K562 (cell line): ENCODE data around the gene ADD1. TPM values are rescaled to one million over a fixed set of nuclear protein-coding genes. Genes with fewer than 3 reads are reported as not detected.

Source experiments
- ATAC-seq: fragments of 200-7000 bp; cut with Tn5 transposase; 3 replicates; pipeline ENCODE4 v1.9.1; 2020; ENCODE audit warnings: moderate library complexity
- BruUV-seq: library from RNA; stranded (reverse); fragments of 400-500 nt; replicated peaks from 2 replicates; lab custom pipeline; 2021; lab: Mats Ljungman, UMichigan
- CTCF ChIA-PET: fragments of 300-600 bp; formaldehyde crosslinking; extraction: SDS; loops from one replicate; lab custom pipeline; 2021; ENCODE audit warnings: low intra/inter-chr PET ratio; lab: Yijun Ruan, JAX
- POLR2A ChIA-PET: fragments of 300-600, 350-650 bp; sonication (Branson Sonifier 250); formaldehyde crosslinking; extraction: SDS; loops from one replicate; lab custom pipeline; 2021; ENCODE audit warnings: antibody characterized with exemption, inconsistent platforms; lab: Yijun Ruan, JAX
- DNase-seq, 4 experiments: peaks; one replicate each; pipeline versions ENCODE4 v3.0.0 to v3.0.0-alpha.2; 2011 to 2018; ENCODE audit warnings: low spot score in 3 of 4, mixed read lengths in 3 of 4; ENCODE audit errors: extremely low read depth in 1 of 4
- FAIRE-seq: peaks from 2 replicates; lab custom pipeline; 2011; peaks lifted over from hg19 to GRCh38; lab: Jason Lieb, UNC
- H2AFZ ChIP-seq: 2 replicates; pipeline ENCODE4 v1.6.0; 2011; ENCODE audit warnings: low read depth, low read length, control low read depth, inconsistent platforms
- H3K27ac ChIP-seq: fragments of 200-600 bp; 3 replicates; pipeline ENCODE4 v1.8.0; 2011; ENCODE audit warnings: low read depth, mild to moderate bottlenecking, control low read depth, inconsistent platforms, low read length, moderate library complexity, mixed read lengths; ENCODE audit errors: extremely low read depth
- H3K27me3 ChIP-seq, 2 experiments: fragments of 300-600 bp in 1 of 2; 2 replicates in 1 of 2; 3 replicates in 1 of 2; pipeline versions ENCODE4 v1.6.0 to v1.8.0; 2011; ENCODE audit warnings: inconsistent platforms in 2 of 2, low read length in 2 of 2, mild to moderate bottlenecking in 1 of 2, mixed read lengths in 1 of 2, moderate library complexity in 1 of 2; ENCODE audit not compliant: control insufficient read depth in 2 of 2, insufficient read depth in 2 of 2
- H3K36me3 ChIP-seq: fragments of 300-600 bp; 3 replicates; pipeline ENCODE4 v1.8.0; 2011; ENCODE audit warnings: mild to moderate bottlenecking, low read length, inconsistent platforms; ENCODE audit not compliant: control insufficient read depth, insufficient read depth
- H3K4me1 ChIP-seq, 2 experiments: fragments of 200-600 bp in 1 of 2; replicated peaks in 1 of 2; 2 replicates in 1 of 2; 3 replicates in 1 of 2; pipeline versions ENCODE4 v1.5.1 to v1.8.0; 2011; ENCODE audit warnings: inconsistent platforms in 2 of 2, low read length in 2 of 2, mild to moderate bottlenecking in 1 of 2, mixed read lengths in 1 of 2, moderate library complexity in 1 of 2; ENCODE audit not compliant: control insufficient read depth in 2 of 2, insufficient read depth in 2 of 2
- H3K4me2 ChIP-seq: 2 replicates; pipeline ENCODE4 v1.6.1; 2011; ENCODE audit warnings: low read length, control low read depth, inconsistent platforms, mixed read lengths; ENCODE audit not compliant: insufficient read depth
- H3K4me3 ChIP-seq: fragments of 200-600 bp; sonication (generic), shearing (Covaris generic); 2 replicates; pipeline ENCODE4 v1.5.1; 2016; ENCODE audit warnings: control low read depth, inconsistent platforms
- H3K79me2 ChIP-seq: fragments of 200-600 bp; 3 replicates; pipeline ENCODE4 v1.8.0; 2011; ENCODE audit warnings: low read length, inconsistent platforms; ENCODE audit not compliant: control insufficient read depth, insufficient read depth
- H3K9ac ChIP-seq, 2 experiments: 2 replicates each; pipeline versions ENCODE4 v1.6.0 to v1.6.1; 2011; ENCODE audit warnings: low read depth in 2 of 2, low read length in 2 of 2, control low read depth in 1 of 2, inconsistent platforms in 1 of 2, mild to moderate bottlenecking in 1 of 2, mixed read lengths in 1 of 2; ENCODE audit not compliant: insufficient read depth in 1 of 2
- H3K9me1 ChIP-seq: one replicate; pipeline ENCODE4 v1.6.0; 2011; ENCODE audit warnings: inconsistent platforms, mild to moderate bottlenecking, low read length, moderate library complexity; ENCODE audit not compliant: control insufficient read depth, insufficient read depth
- H3K9me3 ChIP-seq: replicated peaks from 2 replicates; pipeline ENCODE4 v1.5.1; 2011; ENCODE audit warnings: low read depth, low read length, inconsistent platforms; ENCODE audit not compliant: control insufficient read depth, insufficient read depth
- H4K20me1 ChIP-seq: replicated peaks from 2 replicates; pipeline ENCODE4 v1.6.1; 2011; ENCODE audit warnings: low read length, inconsistent platforms, mixed read lengths; ENCODE audit not compliant: control insufficient read depth, insufficient read depth
- BHLHE40 ChIP-seq: IDR thresholded peaks from 2 replicates; pipeline ENCODE4 v1.6.1; 2011; ENCODE audit warnings: low read length, improper control_type of control experiment
- CCAR2 ChIP-seq: fragments of 200-400 bp; formaldehyde crosslinking; IDR thresholded peaks from 2 replicates; pipeline ENCODE4 v1.6.1; 2017; ENCODE audit warnings: mild to moderate bottlenecking, low read depth, low read length
- CREM ChIP-seq: IDR thresholded peaks from 2 replicates; pipeline ENCODE4 v1.6.1; 2014; ENCODE audit warnings: antibody characterized with exemption, low read depth
- FOSL1 ChIP-seq: fragments of 200-800 bp; sonication (Bioruptor generic); conservative IDR thresholded peaks from 2 replicates; pipeline ENCODE4 v1.6.1; 2016; ENCODE audit warnings: missing genetic modification characterization, missing compliant biosample characterization
- FOXA3 ChIP-seq, 2 experiments: fragments of 450-650 bp in 1 of 2; sonication (generic) in 1 of 2; formaldehyde crosslinking; IDR thresholded peaks in 1 of 2; conservative IDR thresholded peaks in 1 of 2; 2 replicates each; pipeline versions ENCODE4 v1.4.0 to v1.8.0; 2020 to 2022; ENCODE audit warnings: mild to moderate bottlenecking in 2 of 2, missing genetic modification reagents in 1 of 2
- MCM7 ChIP-seq, 2 experiments: fragments of 450-650 bp; IDR thresholded peaks; 2 replicates each; pipeline ENCODE4 v1.6.1; 2016 to 2018
- MYC ChIP-seq, 2 experiments: fragments of 250-450 bp in 1 of 2; sonication (Bioruptor Pico) in 1 of 2; IDR thresholded peaks; 2 replicates each; pipeline versions ENCODE4 v1.5.1 to v1.6.1; 2012 to 2021; ENCODE audit warnings: low read depth in 2 of 2, borderline replicate concordance in 1 of 2, improper control_type of control experiment in 1 of 2, low read length in 1 of 2, mild to moderate bottlenecking in 1 of 2, moderate library complexity in 1 of 2
- POLR2AphosphoS2 ChIP-seq: IDR thresholded peaks from 2 replicates; pipeline ENCODE4 v1.6.1; 2012; ENCODE audit warnings: low read length, improper control_type of control experiment
- POLR2G ChIP-seq: fragments of 200-400 bp; formaldehyde crosslinking; IDR thresholded peaks from 2 replicates; pipeline ENCODE4 v1.6.1; 2017; ENCODE audit warnings: low read depth, mild to moderate bottlenecking, antibody characterized with exemption, low read length, moderate library complexity
- RBM34 ChIP-seq: fragments of 200-400 bp; formaldehyde crosslinking; IDR thresholded peaks from 2 replicates; pipeline ENCODE4 v1.6.1; 2018; ENCODE audit warnings: low read length, borderline replicate concordance; ENCODE audit not compliant: insufficient read depth
- SNIP1 ChIP-seq: fragments of 450-650 bp; IDR thresholded peaks from 2 replicates; pipeline ENCODE4 v1.7.1; 2017; ENCODE audit warnings: low read depth, mild to moderate bottlenecking
- SNRNP70 ChIP-seq: fragments of 200-400 bp; formaldehyde crosslinking; optimal IDR thresholded peaks from 2 replicates; pipeline ENCODE3; 2017; ENCODE audit warnings: low read depth, low read length
- ZNF165 ChIP-seq: fragments of 250-450 bp; sonication (Bioruptor Pico); IDR thresholded peaks from 2 replicates; pipeline ENCODE4 v1.4.0; 2020; ENCODE audit warnings: borderline replicate concordance
- ZNF274 ChIP-seq: IDR thresholded peaks from 2 replicates; pipeline ENCODE4 v1.6.1; 2011; ENCODE audit warnings: low read depth, mild to moderate bottlenecking, low read length, moderate library complexity, borderline replicate concordance
- ZNF384 ChIP-seq: IDR thresholded peaks from 2 replicates; pipeline ENCODE4 v1.6.1; 2012; ENCODE audit warnings: low read depth, low read length, improper control_type of control experiment
- WGBS: fragments of 100-300 bp; shearing (Covaris generic); methylation state at CpG from one replicate; pipeline ENCODE4 v1.1.6; 2016; ENCODE audit warnings: low coverage, mixed read lengths; ENCODE audit not compliant: insufficient coverage; ENCODE audit errors: missing lambda C conversion rate; 5-methylcytosine and 5-hydroxymethylcytosine counted together
- in situ Hi-C: fragments of 300-500 bp; cut with MboI; formaldehyde crosslinking; loops from 4 replicates; pipeline ENCODE4 v1.15.0; 2018; ENCODE audit warnings: inconsistent platforms, mixed read lengths
- intact Hi-C: fragments of 100-400 bp; cut with micrococcal nuclease; formaldehyde crosslinking; loops from 2 replicates; pipeline ENCODE4 v1.14.2; 2022
- polyA plus RNA-seq, 8 experiments: library from polyadenylated mRNA; depleted of rRNA in 4 of 8; stranded (reverse) in 5 of 8; unstranded in 3 of 8; fragments of >200 nt; fragmentation: Nextera tagmentation in 2 of 8; fragmentation: Illumina TruSeq in 1 of 8; extraction: Ambion mirVana in 2 of 8; extraction: Trizol in 1 of 8; gene quantifications; 2 replicates each; pipeline versions ENCODE4 v1.2.1 to v1.2.3, GENCODE V29; 2011 to 2014; ENCODE audit warnings: inconsistent platforms in 1 of 8, missing spikeins in 1 of 8
- total RNA-seq, 7 experiments: library from RNA; depleted of rRNA in 6 of 7; stranded (reverse); fragments of >200 nt in 6 of 7; fragmentation: Illumina TruSeq in 2 of 7; extraction: Trizol in 2 of 7; gene quantifications; 2 replicates each; pipeline versions ENCODE4 v1.2.1 to v1.2.3, GENCODE V29; 2011 to 2021; ENCODE audit warnings: low replicate concordance in 1 of 7
- TF ChIP-seq, protein P1 (sequence below): fragments of 150-350 bp; conservative IDR thresholded peaks from 2 replicates; pipeline ENCODE4 v1.6.1; 2014; ENCODE audit warnings: low read length
- TF ChIP-seq, protein P2 (sequence below): sonication (generic); formaldehyde crosslinking; IDR thresholded peaks from 2 replicates; pipeline ENCODE4 v1.5.0; 2020; ENCODE audit warnings: missing genetic modification reagents

Gene ADD1
- total and polyA plus RNA-seq, 9 of the 15 experiments (the other 6 are each of a cell fraction or from before 2014, with no cell fraction given) = 17.5 to 153 (median 74.0) TPM

DNA sequence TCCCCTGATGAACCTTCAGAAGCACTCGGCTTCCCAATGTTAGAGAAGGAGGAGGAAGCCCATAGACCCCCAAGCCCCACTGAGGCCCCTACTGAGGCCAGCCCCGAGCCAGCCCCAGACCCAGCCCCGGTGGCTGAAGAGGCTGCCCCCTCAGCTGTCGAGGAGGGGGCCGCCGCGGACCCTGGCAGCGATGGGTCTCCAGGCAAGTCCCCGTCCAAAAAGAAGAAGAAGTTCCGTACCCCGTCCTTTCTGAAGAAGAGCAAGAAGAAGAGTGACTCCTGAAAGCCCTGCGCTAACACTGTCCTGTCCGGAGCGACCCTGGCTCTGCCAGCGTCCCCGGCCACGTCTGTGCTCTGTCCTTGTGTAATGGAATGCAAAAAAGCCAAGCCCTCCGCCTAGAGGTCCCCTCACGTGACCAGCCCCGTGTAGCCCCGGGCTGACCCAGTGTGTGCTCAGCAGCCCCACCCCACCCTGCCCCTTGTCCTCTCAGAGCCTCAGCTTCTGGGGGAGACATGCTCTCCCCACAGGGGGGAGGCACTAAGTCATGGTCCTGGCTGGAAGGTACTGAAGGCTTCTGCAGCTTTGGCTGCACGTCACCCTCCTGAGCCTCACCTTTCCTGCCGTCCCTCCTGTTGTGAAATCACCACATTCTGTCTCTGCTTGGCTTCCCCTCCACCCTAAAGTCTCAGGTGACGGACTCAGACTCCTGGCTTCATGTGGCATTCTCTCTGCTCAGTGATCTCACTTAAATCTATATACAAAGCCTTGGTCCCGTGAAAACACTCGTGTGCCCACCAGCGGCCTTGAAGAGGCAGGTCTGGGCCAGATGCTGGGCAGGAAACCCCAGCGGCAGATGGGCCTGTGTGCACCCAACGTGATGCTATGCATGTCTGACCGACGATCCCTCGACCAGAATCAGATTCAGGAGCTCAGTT is 84.9 kb downstream of the ADD1 start:
- ATAC-seq = no peak
- intact Hi-C loops (no loop called here), in situ Hi-C loops (no loop called here)
- H3K4me3 ChIP-seq = no peak overlapping the region
- peak overlapping the region in 1 of 2 experiments; percentile 56; a peak in 2 of 4 replicates for H3K9ac ChIP-seq
- 85% methylated on average over 29 of the region's 32 CpGs for WGBS
- ChIA-PET POLR2A (interaction anchor here (1.1 kb wide), 1 partner anchor 11 kb away, joined by 3 read pairs; no protein-coding TSS in a partner anchor), CTCF (no interaction called here)
- H3K79me2 ChIP-seq = peaks cover 6% of the 10 kb centered on the region; the same call in 2 of the 3 replicates
- no TSS peak for BruUV-seq
- no peak for DNase-seq
- peaks cover 85% of the 10 kb centered on the region; the same call in 2 of the 3 replicates for H3K36me3 ChIP-seq
- H3K27ac ChIP-seq = no peak overlapping the region
- no peak overlapping the region for H3K4me2 ChIP-seq
- H2AFZ ChIP-seq = no peak overlapping the region
- FAIRE-seq = no peak
- no peaks in the 10 kb centered on the region for H3K9me1 ChIP-seq
- H4K20me1 ChIP-seq = 0 out of 2 replicates have a peak, but pooled peaks cover 8% of the 10 kb centered on the region
- no peaks in the 10 kb centered on the region for H3K27me3 ChIP-seq
- TF ChIP-seq MCM7 (IDR thresholded peaks at IDR 0.05) (no peak), RBM34 (no peak), ZNF384 (no peak), ZNF274 (no peak), MYC (IDR thresholded peaks at IDR 0.05; ENCODE audit: low read depth, low read length) (no peak), MYC (CRISPR knock-in tag; IDR thresholded peaks at IDR 0.05; ENCODE audit: borderline replicate concordance, low read depth) (no peak), CREM (no peak), FOSL1 (tag) (no peak), FOXA3 (CRISPR knock-in tag; conservative IDR thresholded peaks at IDR 0.05 in 1 of 2, IDR thresholded peaks at IDR 0.05 in 1 of 2) (no peak), SNIP1 (no peak), POLR2G (peak; percentile 54), SNRNP70 (no peak), ZNF165 (CRISPR knock-in tag) (no peak), CCAR2 (no peak), POLR2AphosphoS2 (no peak), BHLHE40 (no peak)
- TF ChIP-seq, protein P1, sequence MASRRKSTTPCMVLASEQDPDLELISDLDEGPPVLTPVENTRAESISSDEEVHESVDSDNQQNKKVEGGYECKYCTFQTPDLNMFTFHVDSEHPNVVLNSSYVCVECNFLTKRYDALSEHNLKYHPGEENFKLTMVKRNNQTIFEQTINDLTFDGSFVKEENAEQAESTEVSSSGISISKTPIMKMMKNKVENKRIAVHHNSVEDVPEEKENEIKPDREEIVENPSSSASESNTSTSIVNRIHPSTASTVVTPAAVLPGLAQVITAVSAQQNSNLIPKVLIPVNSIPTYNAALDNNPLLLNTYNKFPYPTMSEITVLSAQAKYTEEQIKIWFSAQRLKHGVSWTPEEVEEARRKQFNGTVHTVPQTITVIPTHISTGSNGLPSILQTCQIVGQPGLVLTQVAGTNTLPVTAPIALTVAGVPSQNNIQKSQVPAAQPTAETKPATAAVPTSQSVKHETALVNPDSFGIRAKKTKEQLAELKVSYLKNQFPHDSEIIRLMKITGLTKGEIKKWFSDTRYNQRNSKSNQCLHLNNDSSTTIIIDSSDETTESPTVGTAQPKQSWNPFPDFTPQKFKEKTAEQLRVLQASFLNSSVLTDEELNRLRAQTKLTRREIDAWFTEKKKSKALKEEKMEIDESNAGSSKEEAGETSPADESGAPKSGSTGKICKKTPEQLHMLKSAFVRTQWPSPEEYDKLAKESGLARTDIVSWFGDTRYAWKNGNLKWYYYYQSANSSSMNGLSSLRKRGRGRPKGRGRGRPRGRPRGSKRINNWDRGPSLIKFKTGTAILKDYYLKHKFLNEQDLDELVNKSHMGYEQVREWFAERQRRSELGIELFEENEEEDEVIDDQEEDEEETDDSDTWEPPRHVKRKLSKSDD = no peak
- TF ChIP-seq, protein P2, sequence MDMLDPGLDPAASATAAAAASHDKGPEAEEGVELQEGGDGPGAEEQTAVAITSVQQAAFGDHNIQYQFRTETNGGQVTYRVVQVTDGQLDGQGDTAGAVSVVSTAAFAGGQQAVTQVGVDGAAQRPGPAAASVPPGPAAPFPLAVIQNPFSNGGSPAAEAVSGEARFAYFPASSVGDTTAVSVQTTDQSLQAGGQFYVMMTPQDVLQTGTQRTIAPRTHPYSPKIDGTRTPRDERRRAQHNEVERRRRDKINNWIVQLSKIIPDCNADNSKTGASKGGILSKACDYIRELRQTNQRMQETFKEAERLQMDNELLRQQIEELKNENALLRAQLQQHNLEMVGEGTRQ (CRISPR knock-in tag) = 0 out of 2 replicates have a peak, but pooled peaks have one; percentile 15
- peaks cover 0 to 35% of the 10 kb centered on the region in 2 experiments; a peak in 3 of 5 replicates for H3K4me1 ChIP-seq
- no peaks in the 10 kb centered on the region for H3K9me3 ChIP-seq
